NCI-H187 (cell line): ENCODE data around the gene SCGB3A2.

Source experiments
- DNase-seq, 2 experiments: peaks; one replicate each; lab custom pipeline; 2025; lab: John Stamatoyannopoulos, UW

The SCGB3A2 gene

DNA sequence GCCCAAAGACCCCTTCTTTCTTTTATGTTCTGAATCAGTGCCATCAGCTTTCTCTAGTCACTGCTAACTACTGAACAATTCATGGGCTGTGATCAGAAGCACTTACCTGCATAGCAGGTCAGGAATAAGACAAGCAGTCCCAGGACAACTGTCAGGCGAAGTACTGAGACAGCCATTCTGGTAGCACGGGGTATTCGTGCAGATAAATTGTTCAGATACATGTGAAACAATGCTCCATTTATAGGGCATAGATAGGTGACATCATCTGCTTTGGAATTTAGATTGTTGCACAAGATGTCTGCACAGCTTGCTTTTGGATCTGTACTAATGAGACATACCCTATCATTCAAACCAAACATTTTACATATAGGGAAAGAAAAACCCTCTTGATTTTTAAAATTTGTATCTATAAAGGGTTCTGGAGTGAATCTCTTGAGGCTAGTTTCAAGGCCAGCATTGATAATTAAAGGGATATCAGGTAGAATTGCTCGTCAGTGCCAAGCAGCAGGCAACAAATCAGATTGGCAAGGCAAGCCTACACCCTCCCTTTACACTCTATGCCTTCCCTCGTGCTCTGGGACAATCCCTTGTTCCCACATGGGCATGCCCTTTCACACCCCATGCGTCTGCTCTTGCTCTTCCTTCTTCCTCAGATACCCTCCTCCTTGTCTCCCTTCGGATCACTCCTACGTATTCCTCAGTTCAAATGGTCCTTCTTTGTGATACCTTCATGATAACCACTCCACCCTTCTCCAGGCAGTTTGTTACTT, 28.0 kb downstream of the SCGB3A2 start, which contains the start of gene C5orf46:
Gene C5orf46, minus strand, starts transcription at position 213 of the 770 bp plus-strand sequence. Its CDS starts 37 bp downstream, at position 176.
- DNase-seq: no peak

DNA sequence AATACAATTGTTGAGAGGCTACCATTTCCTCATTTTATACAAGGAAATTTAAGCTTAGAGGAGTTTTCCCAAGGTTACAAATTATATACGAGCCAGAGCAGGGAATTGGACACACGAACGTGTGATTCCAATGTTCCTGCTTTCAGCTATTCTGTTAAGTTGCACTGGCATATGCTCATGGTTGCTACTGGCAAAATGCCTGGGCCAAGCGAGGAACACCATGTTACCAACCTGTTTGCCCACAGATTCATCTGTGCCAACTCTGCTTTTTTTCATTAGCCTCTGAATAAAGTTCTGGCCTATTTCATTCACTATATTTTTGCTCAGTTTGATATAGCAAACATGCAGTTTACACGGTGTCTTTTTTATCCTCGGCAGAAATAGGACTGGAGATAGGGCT, 32.9 kb downstream of the SCGB3A2 start:
- no peak for DNase-seq

DNA sequence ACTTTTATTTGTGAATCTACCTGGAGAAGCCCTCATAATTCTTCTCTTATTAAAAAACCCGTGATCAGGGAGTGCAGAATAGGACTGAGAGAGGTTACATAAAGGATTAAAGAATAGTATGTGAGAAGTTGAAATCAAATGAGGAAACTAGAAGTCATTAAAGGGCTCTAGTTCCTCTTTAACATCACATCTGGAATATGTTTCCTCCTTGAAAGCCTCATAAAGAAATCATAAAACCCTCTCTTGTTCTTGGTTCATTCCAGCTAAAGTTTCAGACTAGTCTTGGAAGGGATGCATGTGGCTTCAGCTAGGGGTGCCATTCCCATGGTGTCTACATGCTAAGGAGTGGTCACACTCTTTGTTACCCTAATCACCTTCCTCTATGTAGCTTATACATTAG, 33.5 kb downstream of the SCGB3A2 start:
- no peak for DNase-seq

DNA sequence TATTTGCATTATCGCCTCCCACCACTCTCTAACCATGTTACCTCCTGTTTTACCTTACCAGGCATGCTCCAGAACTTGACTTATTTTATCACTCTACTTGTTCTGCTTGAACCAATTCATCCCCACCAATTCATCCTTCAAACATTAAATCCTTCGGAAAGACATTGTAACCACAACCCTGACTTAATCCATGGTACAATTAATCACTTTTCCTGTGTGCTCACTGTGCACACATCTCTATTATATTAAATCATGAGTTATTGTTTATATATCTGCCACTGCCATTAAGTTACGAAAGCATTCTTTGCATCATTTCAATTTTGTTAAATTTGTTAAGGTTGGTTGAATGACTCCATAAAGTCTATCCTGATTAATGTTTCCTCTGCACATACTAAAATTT, 35.3 kb downstream of the SCGB3A2 start:
- DNase-seq: no peak

DNA sequence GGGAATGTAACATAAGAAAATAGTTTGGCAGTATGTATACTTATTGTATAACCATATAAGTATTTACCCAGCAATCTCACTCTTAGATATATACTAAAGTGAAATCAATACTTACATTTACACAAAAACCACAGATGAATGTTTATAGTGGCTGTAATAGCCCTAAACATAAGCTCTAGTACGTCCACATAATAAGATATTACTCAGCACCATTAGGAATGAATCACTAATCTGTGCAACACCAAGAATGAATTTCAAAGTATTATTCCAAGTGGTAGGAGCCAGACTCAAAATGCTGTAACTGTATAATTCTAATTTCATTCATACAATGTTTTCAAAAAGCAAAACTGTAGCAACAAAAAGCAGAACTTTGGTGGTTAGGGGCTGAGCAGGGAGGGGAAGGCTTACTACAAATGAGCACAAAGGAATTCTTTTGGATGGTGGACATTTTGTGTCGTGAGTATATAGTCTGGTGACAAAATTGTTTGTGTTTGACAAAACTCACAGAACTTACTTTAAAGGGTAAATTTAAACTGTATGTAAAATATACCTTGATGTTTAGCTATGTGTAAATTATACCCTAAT, 39.7 kb downstream of the SCGB3A2 start:
- DNase-seq: no peak

DNA sequence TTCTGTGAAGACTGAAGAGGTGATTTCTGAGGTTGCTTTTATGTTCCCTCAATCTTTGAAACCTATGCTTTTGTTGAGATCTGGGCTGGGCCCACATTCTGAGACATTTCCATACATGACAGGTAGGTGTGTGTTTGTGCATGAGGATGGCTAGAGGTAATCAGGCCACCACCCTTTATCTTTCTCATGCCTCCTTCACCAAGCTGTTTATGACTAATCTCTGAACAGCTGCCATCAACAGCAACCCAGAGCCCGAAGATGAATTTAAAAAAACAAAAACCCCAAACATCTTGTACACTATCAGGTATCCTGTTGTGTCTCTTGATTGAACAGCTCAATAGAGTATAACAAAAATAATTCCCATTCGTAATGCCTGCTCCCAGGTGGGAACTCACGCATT, 40.4 kb downstream of the SCGB3A2 start:
- DNase-seq: no peak

DNA sequence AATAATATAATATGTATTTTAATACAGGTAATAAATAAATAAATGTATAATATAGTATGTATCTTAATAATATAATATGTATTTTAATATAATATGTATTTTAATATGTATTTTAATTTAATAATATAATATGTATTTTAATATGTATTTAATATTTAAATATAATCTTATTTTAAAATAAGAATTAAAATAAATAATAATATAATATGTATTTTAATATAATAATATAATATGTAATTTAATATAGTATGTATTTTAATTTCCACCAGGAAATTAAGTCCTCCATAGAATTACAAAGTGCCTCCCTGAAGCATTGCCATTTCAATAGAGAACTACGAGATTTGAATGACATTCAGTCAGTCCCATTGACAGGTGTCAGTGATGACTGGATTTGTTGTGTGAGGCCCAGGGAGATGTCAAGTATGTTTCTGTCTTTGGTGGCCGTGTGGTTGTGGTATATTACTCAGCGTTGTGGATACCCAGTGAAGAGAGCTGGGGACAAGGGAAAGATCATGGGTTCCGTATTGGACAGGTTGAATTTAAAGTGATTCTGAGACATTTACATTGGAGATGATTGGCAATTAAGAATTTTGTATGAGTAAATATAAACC, 42.0 kb downstream of the SCGB3A2 start:
- DNase-seq: no peak

DNA sequence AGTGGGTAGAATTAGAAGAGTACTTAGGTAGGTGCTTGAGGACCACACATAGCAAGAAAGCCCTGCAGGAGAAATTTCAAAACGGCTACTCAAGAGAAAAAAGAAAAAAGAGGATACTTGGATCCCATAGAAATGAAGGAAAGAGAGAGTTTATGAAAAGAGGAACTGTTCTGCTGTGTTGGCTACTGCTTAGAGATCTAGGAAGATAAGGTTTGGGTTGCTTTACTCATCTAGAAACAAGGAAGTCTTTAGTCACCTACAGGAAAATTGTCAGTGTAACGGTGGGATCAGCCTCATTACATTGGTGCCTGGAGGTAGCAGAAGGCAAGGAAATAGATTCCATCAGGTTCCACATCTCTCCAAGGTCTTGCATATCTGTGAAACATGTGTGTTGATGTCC, 42.6 kb downstream of the SCGB3A2 start:
- no peak for DNase-seq

DNA sequence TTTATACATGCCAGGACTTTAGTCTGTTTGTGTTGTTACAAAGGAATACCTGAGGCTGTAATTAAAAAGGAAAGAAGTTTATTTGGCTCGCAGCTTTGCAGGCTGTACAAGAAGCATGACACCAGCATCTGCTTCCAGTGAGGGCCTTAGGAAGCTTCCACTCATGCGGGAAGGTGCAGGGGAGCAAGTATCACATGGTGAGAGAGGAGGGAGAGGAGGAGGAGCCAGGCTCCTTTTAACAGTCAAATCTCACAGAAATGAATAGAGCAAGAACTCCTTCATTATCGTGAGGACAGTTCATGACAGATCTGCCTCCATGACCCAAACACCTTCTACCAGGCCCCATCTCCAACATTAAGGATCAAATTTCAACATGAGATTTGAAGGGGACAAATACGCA, 46.5 kb downstream of the SCGB3A2 start:
- no peak for DNase-seq

DNA sequence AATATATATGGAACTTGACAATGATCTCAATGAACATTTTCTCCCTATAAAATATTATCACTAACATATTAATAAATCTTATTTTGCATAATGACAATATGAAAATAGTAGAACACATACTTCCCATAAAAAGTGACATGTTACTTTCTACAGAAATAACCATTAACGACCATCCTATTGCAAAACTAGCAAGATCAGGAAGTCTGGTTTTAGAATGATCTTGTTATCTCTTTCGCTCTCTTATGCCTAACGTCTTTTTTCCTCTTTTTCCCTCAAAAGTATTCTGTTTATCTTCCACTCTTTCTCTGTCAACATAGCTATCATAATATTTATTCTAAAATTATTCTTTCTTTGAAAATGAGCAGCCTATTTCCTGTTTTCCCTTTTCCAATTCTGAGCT, 49.4 kb downstream of the SCGB3A2 start:
- DNase-seq: no peak

DNA sequence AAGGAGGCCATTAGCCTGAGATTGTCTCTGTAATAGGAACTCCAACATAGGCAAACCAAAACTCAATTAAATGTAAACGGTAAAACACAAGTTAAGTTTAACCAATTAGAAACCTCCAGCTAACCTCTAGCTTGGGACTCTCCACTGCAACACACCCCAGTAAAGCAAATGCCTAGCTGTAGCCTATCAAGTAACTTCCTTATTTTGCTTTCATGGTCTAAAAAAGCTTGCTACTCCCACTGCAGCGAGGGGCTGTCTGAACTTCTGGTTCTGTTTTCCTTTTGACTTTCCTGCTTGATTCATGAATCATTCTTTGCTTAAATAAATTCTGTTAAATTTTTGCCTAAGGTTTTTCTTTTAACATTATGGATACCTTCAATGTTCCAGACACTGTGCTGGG, 52.3 kb downstream of the SCGB3A2 start:
- DNase-seq: no peak
